ENCODE measurements around the gene RARS1.

RARS1 gene

DNA sequence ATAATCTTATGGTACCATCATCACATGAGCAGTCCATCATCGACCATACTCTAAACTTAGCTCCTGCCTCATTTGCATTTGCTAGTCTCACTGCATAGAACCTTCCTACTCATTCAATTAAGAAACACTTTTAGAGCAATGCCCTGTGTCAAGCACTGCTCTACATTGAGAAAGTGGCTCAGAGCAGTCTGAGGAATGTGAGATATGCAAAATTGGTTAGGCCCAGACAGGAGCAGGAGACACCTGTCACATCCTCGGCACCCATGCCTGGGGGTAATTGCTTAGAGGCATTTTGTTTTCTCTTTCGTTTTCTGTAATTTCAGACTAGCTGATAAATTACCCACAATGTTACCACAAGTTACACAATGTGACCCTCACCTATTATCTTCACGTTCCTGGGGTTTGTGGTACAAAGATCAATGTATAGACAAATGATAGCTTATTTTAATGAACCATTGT, 4.9 kb upstream of the RARS1 start:
- no peak overlapping the region for H3K4me3 ChIP-seq (ENCODE audit: low read length)
- no peaks in the 10 kb centered on the region for H3K9me3 ChIP-seq (ENCODE audit: control insufficient read depth, low read length)
- no peak for DNase-seq (ENCODE audit: low read depth)
- peaks cover 10% of the 10 kb centered on the region for H3K4me1 ChIP-seq (ENCODE audit: control insufficient read depth, insufficient read depth, low read length)
- H3K9ac ChIP-seq (ENCODE audit: low read length), result no peak overlapping the region
- no peaks in the 10 kb centered on the region for H3K36me3 ChIP-seq (ENCODE audit: control insufficient read depth, insufficient read depth, low read length, severe bottlenecking)
- no peaks in the 10 kb centered on the region for H3K27me3 ChIP-seq (replicated peaks; ENCODE audit: control insufficient read depth, insufficient read depth, low read length)

GRCh38 chr5:168482361-168482760, 3.9 kb upstream of the RARS1 start:
- Histone ChIP-seq H3K9ac (ENCODE audit: low read length) (no peak overlapping the region), H3K4me3 (ENCODE audit: low read length) (no peak overlapping the region), H3K36me3 (ENCODE audit: control insufficient read depth, insufficient read depth, low read length, severe bottlenecking) (no peaks in the 10 kb centered on the region), H3K4me1 (ENCODE audit: control insufficient read depth, insufficient read depth, low read length) (peaks cover 4% of the 10 kb centered on the region), H3K27me3 (replicated peaks; ENCODE audit: control insufficient read depth, insufficient read depth, low read length) (no peaks in the 10 kb centered on the region), H3K9me3 (ENCODE audit: control insufficient read depth, low read length) (no peaks in the 10 kb centered on the region)
- DNase-seq (ENCODE audit: low read depth), result no peak

- H3K27me3 ChIP-seq (replicated peaks; ENCODE audit: control insufficient read depth, insufficient read depth, low read length), result no peaks in the 10 kb centered on the region
- no peak overlapping the region for H3K4me3 ChIP-seq (ENCODE audit: low read length)
- H3K9ac ChIP-seq (ENCODE audit: low read length), result no peak overlapping the region
- H3K9me3 ChIP-seq (ENCODE audit: control insufficient read depth, low read length), result no peaks in the 10 kb centered on the region
- peaks cover 6% of the 10 kb centered on the region for H3K4me1 ChIP-seq (ENCODE audit: control insufficient read depth, insufficient read depth, low read length)
- H3K36me3 ChIP-seq (ENCODE audit: control insufficient read depth, insufficient read depth, low read length, severe bottlenecking), result peaks cover 62% of the 10 kb centered on the region
- DNase-seq (ENCODE audit: low read depth), result no peak
These were observed 2.8 kb downstream of the RARS1 start for GRCh38 chr5:168489059-168489458.

GRCh38 chr5:168494057-168494555, 7.8 kb downstream of the RARS1 start:
- Histone ChIP-seq H3K9me3 (ENCODE audit: control insufficient read depth, low read length) (no peaks in the 10 kb centered on the region), H3K4me3 (ENCODE audit: low read length) (no peak overlapping the region), H3K27me3 (replicated peaks; ENCODE audit: control insufficient read depth, insufficient read depth, low read length) (no peaks in the 10 kb centered on the region), H3K36me3 (ENCODE audit: control insufficient read depth, insufficient read depth, low read length, severe bottlenecking) (peaks cover 99% of the 10 kb centered on the region), H3K9ac (ENCODE audit: low read length) (no peak overlapping the region), H3K4me1 (ENCODE audit: control insufficient read depth, insufficient read depth, low read length) (no peaks in the 10 kb centered on the region)
- no peak for DNase-seq (ENCODE audit: low read depth)

DNA sequence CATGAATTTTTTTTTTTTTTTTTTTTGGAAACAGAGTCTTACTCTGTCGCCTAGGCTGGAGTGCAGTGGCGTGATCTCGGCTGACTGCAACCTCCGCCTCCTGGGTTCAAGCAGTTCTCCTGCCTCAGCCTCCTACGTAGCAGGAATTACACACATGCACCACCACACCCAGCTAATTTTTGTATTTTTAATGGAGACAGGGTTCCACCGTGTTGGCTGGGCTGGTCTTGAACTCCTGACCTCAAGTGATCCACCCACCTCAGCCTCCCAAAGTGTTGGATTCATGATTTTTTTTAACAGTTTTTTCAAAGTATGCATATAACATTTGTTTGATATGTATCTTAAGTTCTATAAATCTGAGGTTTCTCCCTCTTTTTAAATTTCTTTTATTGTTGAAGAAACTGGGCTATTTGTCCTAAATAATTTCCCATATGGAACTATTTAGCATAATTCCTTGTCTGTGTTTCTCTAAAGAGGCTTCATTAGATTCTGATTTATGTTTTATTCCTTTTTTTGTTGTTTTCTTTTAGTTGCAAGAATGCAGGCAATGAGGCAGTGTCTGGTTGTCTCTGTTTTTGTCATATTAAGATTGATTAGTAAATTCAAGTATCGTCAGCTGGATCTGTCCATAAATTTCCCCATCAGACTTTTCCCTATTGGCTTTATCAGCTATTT, 16.4 kb downstream of the RARS1 start:
- Histone ChIP-seq H3K4me3 (ENCODE audit: low read length) (no peak overlapping the region), H3K4me1 (ENCODE audit: control insufficient read depth, insufficient read depth, low read length) (no peaks in the 10 kb centered on the region), H3K36me3 (ENCODE audit: control insufficient read depth, insufficient read depth, low read length, severe bottlenecking) (peaks cover 95% of the 10 kb centered on the region), H3K9me3 (ENCODE audit: control insufficient read depth, low read length) (no peaks in the 10 kb centered on the region), H3K9ac (ENCODE audit: low read length) (no peak overlapping the region), H3K27me3 (replicated peaks; ENCODE audit: control insufficient read depth, insufficient read depth, low read length) (no peaks in the 10 kb centered on the region)
- no peak for DNase-seq (ENCODE audit: low read depth)

GRCh38 chr5:168513861-168514428, 27.7 kb downstream of the RARS1 start:
- Histone ChIP-seq H3K4me1 (ENCODE audit: control insufficient read depth, insufficient read depth, low read length) (no peaks in the 10 kb centered on the region), H3K9me3 (ENCODE audit: control insufficient read depth, low read length) (peaks cover 18% of the 10 kb centered on the region), H3K36me3 (ENCODE audit: control insufficient read depth, insufficient read depth, low read length, severe bottlenecking) (peaks cover 100% of the 10 kb centered on the region), H3K27me3 (replicated peaks; ENCODE audit: control insufficient read depth, insufficient read depth, low read length) (no peaks in the 10 kb centered on the region), H3K4me3 (ENCODE audit: low read length) (no peak overlapping the region), H3K9ac (ENCODE audit: low read length) (no peak overlapping the region)
- no peak for DNase-seq (ENCODE audit: low read depth)

- Histone ChIP-seq H3K9ac (ENCODE audit: low read length) (no peak overlapping the region), H3K36me3 (ENCODE audit: control insufficient read depth, insufficient read depth, low read length, severe bottlenecking) (no peaks in the 10 kb centered on the region), H3K9me3 (ENCODE audit: control insufficient read depth, low read length) (peaks cover 5% of the 10 kb centered on the region), H3K4me3 (ENCODE audit: low read length) (no peak overlapping the region), H3K4me1 (ENCODE audit: control insufficient read depth, insufficient read depth, low read length) (peaks cover 3% of the 10 kb centered on the region), H3K27me3 (replicated peaks; ENCODE audit: control insufficient read depth, insufficient read depth, low read length) (peaks cover 15% of the 10 kb centered on the region)
- no peak for DNase-seq (ENCODE audit: low read depth)
These were observed 39.6 kb downstream of the RARS1 start for GRCh38 chr5:168525856-168526255.

- H3K9me3 ChIP-seq (ENCODE audit: control insufficient read depth, low read length), result peaks cover 5% of the 10 kb centered on the region
- no peak for DNase-seq (ENCODE audit: low read depth)
- H3K27me3 ChIP-seq (replicated peaks; ENCODE audit: control insufficient read depth, insufficient read depth, low read length), result peaks cover 23% of the 10 kb centered on the region
These were observed 41.6 kb downstream of the RARS1 start for GRCh38 chr5:168527756-168528295.

DNA sequence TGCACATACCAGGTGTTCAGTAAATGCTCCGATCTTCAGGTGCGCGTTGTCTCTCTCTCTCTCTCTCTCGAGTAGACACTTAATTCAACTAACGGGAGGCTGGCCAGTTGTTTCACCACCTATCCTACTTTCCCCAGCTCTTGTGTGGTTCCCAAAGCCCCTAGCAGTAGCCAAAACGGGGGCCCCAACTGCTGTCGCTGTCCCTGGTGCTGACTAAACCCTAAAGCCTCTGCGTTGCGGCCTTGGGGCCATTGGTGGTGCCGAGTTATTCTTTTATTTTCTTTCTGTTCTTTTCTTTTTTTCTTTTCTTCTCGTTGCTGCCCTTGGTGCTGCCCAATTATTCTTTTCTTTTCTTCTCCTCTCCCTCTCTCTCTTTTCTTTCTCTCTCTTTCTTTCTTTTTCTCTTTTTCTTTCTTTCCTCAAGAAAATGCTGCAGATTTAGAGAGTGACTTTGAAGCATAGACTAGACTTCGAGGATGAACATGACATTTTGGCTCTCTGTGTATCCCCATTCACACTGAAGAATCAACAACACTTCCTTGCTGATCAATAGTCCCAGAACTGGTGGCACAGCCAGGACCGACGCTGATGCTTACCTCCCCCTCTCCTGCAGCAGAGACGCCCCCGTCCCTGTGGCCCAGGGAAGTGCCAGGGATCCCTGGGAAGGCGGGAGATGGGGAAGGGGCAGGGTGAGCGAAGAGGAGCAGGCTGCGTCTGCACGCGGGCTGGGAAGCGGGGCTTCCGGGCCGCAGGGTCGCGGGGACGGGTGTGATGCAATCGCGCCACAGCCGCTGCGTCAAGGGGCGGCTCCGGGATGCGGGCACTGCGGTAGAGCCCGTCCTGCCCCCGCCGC, 42.5 kb downstream of the RARS1 start, which contains the start of gene FBLL1:
Gene FBLL1, plus strand, starts transcription at position 785 of the 853 bp plus-strand sequence. CDS start 200 bp downstream, outside the sequence.
- H3K4me3 ChIP-seq (ENCODE audit: low read length), result peak within 1 kb of the TSS; percentile 72
- H3K36me3 ChIP-seq (ENCODE audit: control insufficient read depth, insufficient read depth, low read length, severe bottlenecking), result no peaks in the 10 kb centered on the region
- DNase-seq (ENCODE audit: low read depth), result peak; percentile 56
- peaks cover 5% of the 10 kb centered on the region for H3K9me3 ChIP-seq (ENCODE audit: control insufficient read depth, low read length)
- H3K27me3 ChIP-seq (replicated peaks; ENCODE audit: control insufficient read depth, insufficient read depth, low read length), result peaks cover 23% of the 10 kb centered on the region
- no peak within 1 kb of the TSS for H3K9ac ChIP-seq (ENCODE audit: low read length)
- peaks cover 3% of the 10 kb centered on the region for H3K4me1 ChIP-seq (ENCODE audit: control insufficient read depth, insufficient read depth, low read length)

More at GRCh38 chr5:168527756-168528295, 41.6 kb downstream of the RARS1 start:
- no peak overlapping the region for H3K9ac ChIP-seq (ENCODE audit: low read length)
- H3K36me3 ChIP-seq (ENCODE audit: control insufficient read depth, insufficient read depth, low read length, severe bottlenecking), result no peaks in the 10 kb centered on the region
- peaks cover 3% of the 10 kb centered on the region for H3K4me1 ChIP-seq (ENCODE audit: control insufficient read depth, insufficient read depth, low read length)
- no peak overlapping the region for H3K4me3 ChIP-seq (ENCODE audit: low read length)

GRCh38 chr5:168529374-168530234, 43.3 kb downstream of the RARS1 start:
- Histone ChIP-seq H3K9ac (ENCODE audit: low read length) (no peak overlapping the region), H3K36me3 (ENCODE audit: control insufficient read depth, insufficient read depth, low read length, severe bottlenecking) (no peaks in the 10 kb centered on the region), H3K27me3 (replicated peaks; ENCODE audit: control insufficient read depth, insufficient read depth, low read length) (peaks cover 23% of the 10 kb centered on the region), H3K4me3 (ENCODE audit: low read length) (peak overlapping the region; percentile 70), H3K4me1 (ENCODE audit: control insufficient read depth, insufficient read depth, low read length) (peaks cover 3% of the 10 kb centered on the region), H3K9me3 (ENCODE audit: control insufficient read depth, low read length) (peaks cover 5% of the 10 kb centered on the region)
- no peak for DNase-seq (ENCODE audit: low read depth)

All from adipocyte (in vitro differentiated cells).